Amygdala (tissue), 56 donors: ENCODE results near the gene FBN3.
"Not testable (repeated sequence)": the region's sequence is repeated elsewhere in the genome, so short reads cannot be mapped to it uniquely, and the experiment has no call there.

ENCODE experiments used
- DNase-seq, 56 donors: peaks; one replicate each; lab custom pipeline; 2025; lab: John Stamatoyannopoulos, UW

Gene FBN3

DNA sequence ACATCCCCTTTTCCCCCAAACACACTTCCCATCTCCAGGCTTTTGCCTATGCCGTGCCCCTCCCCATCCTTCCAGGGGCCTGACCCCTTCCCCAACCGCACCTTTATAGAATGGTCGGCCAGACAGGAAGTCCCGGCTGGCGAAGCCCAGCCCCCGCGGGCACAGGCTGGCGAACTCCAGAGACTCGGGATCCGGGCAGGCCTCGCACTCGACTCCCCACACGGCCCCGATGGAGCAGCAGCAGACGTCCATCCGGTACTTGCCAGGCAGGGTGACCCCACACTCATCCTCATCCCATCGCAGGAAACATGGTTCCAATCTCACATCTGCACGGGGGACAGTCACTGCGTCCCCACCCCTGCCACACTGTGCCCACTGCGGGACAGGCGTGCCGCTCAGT is 25.7 kb downstream of the FBN3 start:
- no peak for DNase-seq

DNA sequence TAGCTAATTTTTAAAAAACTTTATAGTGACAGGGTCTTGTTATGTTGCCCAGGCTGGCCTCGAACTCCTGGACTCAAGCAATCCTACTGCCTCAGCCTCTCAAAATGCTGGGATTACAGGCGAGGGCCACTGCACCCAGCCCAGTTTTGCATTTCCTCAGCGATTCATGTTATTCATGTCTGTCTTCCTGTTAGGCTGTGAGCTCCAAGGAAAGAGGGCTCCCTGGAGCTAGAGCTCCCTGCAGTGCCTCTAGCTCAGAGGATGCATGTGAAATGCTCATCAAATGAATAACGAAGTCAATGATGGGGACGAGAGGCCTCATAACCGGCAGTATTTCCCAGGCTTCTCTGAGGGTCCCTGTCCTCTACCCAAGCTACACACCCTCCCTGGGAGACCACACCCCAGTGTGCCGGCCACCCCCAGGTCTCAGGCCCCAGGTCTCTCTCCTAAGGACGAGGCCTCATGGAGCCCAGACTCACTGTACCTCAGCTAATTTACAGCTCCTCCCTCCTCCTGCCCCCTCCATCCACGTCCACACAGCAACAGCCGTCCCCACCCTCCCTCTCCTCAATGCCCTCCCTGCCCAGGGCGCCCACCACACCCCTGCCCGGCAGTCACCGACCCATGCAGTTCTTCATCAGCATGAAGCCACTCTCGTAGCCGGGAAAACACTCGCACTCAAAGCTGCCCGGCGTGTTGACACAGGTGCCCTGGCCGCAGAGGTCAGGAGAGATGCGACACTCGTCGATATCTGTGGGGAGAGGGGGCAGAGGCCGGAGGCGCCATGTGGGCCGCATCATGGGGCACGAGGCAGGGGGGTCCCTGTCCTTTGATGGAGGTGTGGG is 28.5 kb downstream of the FBN3 start:
- no peak for DNase-seq

DNA sequence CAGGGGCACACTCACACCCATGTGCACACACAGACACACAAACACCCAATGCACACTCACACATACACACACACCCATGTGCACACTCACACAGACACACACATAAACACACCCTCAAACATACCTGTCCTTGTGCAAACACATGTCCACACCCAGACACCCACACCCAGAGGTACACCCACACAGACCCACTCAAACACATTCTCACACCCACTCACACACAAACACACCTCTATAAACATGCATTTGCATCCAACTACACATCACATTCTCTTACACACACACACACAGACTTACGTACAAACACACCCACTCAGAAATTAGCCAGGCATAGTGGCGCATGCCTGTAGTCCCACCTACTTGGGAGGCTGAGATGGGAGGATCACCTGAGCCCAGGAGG is 31.4 kb downstream of the FBN3 start:
- DNase-seq = no peak

DNA sequence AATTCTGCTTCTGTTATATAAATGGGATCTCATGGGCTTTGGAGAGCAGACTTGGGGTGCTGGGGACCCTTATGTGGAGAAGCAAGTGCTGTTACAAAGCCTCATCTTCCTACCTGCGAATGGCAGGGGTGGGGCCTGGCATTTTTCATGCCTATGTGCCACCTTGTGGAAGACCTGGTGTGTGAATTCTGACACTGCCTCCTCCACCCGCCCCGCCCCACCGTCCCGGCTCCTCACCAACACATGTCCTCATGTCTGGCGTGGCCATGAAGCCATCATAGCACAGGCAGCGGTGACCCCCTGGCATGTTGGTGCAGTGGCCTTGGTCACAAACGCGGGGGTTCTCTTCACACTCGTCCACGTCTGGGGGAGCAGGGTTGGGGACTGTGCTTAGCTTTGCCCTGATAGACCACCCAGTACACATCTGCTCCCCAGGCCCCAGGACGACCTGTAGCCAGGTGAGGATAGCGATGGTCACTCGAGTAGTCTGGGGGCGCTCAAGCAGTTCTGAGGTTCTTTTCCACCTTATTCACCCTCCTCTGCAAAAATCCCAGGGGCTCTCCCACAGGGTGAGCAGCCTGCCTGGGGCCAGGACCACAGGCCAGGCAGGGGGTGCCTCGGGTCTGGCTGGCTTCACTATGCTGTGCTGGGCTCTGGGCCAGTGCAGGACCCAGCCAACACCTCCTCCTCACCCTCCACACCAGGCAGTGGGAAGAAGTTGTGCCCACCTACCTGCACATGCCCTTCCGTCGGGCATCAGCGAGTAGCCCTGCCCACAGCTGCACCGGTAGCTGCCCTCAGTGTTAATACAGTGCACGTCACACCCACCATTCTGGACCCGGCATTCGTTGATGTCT is 32.7 kb downstream of the FBN3 start:
- no peak for DNase-seq

DNA sequence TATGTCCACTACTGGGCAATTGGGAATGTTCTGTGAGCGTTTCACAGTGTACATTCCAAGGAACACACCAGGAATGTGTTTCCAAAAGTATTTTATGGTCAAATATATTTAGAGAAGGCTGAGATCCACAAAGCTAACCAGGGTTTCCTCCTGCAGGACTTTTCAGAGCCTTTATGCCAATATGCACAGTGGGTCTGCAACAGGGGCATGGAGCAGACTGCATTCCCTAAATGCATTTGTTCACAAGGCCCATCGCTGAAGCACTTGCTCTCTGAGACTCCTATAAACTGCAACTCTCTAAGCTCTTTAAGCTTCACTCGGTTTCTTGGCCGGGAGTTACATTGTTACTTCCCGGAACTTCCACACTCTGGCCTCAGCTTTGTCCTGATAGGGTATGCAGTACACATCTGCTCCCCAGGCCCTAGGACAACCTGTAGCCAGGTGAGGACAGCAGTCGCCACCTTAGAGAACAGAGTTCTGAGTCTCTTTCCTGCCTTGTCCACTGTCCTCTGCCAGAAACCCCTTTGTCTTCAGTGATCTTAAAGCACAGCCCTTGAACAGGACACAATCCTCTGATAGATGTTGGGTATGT is 33.5 kb downstream of the FBN3 start:
- DNase-seq = no peak

DNA sequence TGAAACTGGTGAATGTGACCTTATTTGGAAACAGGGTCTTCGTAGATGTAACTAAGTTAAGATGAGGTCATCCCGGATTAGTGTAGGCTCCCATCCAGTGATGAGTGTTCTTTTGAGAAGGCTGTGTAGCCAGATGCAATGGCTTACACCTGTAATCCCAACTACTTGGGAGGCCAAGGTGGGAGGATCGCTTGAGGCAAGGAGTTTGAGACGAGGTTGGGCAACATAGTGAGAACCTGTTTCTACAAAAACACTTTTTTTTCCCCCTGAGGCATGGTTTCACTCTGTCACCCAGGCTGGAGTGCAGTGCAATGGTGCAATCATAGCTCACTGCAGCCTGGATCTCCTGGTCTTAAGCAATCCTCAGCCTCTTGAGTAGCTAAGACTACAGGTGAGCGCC is 36.4 kb downstream of the FBN3 start:
- no peak for DNase-seq

DNA sequence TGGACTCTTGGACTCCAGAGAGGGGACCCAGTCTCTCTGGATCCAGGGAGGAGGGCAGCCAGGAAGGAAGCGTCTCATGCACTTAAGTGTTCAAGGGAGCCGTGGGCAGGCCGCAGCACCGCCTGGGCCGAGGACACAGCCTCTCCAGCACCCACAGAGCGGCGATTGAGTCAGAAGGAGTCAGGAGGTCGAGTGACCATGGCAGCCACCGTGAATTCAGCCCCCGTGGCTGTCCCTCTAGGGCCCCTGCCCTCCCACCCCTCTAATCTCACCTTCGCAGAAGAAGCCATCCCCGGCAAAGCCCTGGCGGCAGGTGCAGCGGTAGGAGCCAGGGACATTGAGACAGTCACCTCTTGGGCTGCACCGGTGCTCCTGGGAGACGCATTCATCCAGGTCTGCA is 38.0 kb downstream of the FBN3 start:
- no peak for DNase-seq

DNA sequence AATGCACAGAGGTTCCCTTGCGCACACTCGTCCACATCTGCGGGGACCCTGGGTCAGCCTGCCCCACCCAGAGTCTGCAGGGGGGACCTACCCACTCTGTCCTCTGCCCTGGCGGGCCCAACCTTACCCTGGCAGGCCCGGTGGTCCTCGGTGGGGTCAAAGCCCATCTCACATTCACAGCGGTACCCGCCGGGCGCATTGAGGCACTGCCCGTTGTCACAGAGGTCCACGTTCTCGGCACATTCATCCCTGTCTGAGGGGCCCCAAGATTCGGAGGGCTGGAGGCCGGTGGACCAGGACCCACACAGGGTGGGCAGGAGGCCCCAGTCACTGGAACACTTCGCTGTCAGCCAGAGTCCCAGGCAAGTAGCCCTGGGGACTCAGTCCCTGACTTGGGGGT is 38.5 kb downstream of the FBN3 start:
- DNase-seq = no peak

DNA sequence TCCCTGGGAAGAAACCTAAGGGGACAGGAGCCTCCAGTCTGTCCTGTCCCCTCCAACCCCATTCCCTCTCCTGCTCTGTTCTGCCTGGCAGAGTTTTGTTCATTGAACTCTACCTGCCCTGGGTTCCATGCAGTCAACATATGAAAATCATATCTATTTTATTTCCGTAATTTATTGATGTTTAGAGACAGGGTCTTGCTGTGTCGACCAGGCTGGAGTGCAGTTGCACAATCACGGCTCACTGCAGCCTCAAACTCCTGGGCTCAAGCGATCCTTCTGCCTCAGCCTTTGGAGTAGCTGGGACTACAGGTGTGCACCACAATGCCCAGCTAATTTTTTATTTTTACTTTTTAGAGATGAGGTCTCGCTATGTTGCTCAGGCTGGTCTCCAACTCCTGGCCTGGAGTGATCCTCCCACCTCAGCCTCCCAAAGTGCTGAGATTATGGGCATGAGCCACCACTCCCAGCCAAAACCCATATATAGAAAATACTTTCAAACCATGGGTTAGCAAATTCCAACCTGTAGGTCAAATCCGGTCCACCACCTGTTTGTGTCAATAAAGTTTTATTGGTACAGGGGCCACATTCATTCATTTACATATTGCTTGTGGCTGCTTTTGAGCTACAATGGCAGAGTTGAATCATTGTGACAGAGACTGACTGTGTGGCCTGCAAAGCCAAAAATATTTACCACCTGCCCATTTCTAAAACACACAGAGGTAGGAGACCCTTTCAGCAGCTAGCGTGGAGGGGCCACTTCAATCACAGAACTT is 39.3 kb downstream of the FBN3 start:
- no peak for DNase-seq

DNA sequence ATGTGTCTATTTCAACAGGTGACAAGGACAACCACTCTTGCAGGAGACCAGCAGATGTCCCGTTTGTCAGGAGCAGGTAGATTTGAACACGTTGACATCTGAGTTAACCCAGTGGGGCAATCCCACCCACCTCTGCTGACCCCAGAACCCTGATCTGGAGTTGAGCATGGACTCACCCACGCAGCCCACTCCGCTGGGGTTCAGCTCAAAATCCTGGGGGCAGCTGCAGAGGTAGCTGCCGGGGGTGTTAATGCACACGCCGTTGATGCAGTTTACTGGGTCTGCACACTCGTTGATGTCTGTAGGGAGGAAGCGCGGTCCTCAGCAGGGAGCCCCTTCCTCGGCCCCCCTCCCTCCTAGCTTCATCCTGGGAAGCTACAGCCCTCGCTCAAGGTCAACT is 39.9 kb downstream of the FBN3 start:
- DNase-seq = no peak

DNA sequence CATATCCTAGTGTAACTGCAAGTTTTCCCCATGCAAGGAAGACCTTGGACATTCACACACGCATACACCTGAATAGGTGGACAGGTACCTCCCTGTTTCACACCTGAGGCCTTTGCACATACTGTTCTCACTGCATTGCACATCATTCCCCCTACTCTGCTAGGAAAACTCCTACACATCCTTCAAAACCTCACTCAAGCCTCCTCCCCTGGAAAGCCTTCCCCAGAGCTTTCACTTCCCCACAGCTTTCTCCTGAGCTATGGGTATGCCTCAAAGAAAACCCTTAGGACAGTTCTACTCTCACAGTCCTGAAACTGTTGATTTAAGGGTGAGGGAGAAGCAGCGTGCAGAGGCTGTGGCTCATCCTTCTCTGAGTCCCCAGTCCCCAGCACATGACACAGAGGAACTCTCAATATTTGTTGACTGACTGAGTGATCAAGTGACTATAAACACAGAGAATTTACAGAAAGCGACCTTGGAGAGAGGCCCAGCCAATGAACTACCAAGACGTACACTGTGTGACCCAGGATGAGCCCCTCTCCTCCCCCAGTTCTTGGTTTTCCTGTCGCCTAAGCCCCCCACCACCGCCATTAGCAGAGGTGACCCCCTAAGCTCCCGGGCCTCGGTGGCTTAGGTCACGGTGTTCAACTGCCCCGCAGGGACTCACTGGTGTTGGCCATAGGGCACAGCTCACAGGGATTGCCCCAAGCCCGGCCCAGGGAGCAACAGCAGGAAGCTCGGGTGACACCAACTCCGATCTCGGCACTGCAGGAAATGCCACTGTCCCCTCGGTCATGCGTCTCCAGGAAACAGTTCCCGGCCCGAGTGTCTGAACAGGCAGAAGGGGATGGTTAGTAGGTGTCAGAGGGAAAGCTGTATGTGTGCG is 40.6 kb downstream of the FBN3 start:
- DNase-seq = no peak

DNA sequence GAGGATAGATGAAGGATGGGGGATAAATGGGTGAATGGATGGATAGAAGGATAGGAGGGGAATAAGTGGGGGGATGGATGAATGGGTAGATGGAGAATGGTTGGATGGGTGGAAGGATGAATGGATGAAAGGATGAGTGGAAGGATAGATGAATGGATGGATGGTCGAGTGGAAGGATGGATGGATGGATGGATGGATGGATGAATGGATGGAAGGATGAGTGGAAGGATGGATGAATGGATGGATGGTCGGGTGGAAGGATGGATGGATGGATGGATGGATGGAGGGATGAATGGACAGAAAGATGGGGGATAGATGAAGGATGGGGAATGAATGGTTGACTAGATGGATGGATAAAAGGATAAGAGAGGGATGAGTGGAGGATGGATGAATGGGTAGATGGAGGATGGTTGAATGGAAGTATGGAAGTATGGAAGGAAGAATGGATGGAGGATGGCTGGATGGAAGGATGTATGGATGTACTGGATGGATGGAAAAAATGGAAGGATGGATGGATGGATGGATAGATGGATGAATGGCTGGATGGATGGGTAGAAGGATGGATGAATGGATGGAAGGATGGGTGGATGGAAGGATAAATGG is 42.0 kb downstream of the FBN3 start:
- DNase-seq = no peak

DNA sequence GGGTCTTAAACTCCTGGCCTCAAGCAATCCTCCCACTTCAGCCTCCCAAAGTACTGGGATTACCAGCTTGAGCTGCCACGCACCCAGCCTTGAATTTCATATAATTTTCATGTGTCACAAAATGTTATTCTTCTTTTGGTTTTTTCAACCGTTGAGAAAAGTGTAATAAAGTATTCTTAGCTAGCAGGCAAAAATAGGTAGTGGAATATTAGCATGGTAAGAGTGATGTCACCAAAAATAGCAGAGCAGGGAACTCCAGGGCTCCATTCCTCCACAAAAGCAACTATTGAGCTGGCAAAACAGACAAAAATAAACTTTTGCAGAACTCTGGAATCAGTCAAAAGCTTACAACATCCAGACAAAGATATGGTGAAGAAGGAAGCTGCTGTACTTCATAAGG is 43.9 kb downstream of the FBN3 start:
- DNase-seq = no peak

DNA sequence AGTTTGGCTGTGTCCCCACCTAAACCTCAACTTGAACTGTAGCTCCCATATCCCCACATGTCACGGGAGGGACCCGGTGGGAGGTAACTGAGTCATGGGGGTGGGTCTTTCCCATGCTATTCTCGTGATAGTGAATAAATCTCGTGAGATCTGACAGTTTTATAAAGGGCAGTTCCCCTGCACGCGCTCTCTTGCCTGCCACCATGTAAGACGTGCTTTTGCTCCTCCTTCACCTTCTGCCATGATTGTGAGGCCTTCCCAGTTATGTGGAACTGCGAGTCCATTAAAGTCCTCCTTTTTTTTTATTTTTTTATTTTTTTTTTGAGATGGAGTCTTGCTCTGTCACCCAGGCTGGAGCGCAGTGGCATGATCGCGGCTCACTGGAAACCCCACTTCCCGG is 47.5 kb downstream of the FBN3 start:
- DNase-seq = not testable (repeated sequence)

DNA sequence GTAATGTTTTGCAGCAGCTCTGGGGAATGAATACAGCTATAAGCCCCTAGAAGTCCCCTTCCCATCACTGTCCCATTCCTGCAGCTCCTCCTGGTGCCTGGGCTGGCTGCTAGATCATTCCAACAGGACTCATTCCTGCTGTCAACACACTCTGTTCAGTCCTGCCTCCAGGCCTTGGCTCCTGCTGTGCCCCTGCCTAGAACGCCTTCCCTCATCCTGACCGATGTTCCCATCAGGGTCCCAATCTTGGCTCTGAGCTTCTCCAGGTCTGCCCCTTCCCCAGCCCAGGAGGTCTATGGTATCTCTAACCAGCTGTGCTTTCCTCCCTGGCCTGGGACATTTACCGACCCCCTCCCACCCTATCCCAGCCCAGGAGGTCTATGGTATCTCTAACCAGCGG is 48.1 kb downstream of the FBN3 start:
- DNase-seq = no peak

DNA sequence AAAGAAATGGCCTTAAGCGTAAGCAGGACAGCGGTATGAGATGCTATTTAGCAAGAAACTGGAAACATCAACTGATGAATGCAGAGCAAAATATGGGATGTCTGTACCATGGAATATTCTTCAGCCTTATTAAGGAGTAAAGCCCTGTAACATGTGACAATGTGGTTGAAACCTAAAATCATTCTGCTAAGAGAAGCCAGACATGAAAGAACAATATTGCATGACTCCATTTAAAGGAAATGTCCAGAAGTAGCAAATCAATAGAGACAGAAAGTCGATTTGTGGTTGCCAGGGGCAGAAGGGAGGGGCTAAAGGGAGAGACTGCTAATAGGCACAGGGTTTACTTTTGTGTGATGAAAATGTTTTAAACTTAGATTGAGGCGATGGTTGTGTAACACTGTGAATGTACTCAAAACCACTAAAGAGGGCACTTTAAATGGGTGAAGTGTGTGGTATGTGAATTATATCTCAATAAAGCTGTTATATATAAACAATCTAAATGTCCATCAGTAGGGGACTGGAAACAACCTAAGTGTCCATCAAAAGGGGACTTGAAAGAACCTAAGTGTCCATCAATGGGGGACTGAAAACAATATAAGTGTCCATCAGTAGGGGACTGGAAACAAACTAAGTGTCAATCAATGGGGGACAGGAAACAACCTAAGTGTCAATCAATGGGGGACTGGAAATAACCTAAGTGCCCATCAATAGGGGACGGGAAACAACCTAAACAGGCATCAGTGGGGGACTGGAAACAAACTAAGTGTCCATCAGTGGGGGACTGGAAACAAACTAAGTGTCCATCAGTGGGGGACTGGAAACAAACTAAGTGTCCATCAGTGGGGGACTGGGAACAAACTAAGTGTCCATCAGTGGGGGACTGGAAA is 51.5 kb downstream of the FBN3 start:
- DNase-seq = no peak

DNA sequence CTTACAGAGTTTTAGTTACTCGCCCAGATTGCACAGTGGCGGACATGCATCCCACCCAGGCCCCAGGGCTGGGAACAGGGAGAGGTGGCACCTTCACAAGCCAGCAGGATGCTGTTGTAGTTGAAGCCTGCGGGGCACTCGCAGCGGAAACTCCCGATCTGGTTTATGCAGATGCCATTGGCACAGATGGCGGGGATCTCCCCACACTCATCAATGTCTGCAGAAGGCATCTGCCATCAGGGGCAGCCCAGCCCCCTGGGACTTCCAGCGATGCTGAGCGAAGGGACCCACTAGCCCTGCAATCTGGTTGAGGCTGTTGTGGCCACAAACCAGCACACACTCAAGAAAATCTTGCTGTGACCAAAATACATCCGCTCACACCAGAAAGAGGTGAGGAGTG is 52.2 kb downstream of the FBN3 start:
- no peak for DNase-seq

DNA sequence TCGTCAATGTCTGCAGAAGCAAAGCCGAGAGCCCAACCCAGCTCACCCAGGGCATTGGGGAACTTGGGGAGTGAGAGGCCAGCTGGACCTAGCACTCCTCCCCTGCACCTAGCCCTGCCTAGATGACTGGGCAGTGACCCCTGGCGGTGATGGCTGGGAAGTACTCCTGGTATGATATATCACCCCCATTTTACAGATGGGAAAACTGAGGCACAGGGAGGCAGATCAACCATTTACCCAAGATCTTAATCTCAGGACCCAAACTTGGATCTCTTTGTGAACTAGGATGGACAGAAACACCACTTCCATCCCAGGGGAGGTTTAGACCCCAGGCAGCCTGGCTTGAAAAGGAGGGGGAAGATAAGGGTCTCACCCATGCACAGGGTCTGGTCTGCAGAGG is 53.3 kb downstream of the FBN3 start:
- DNase-seq = no peak
